Fibroblast of peridontal ligament (primary cell): ENCODE measurements around the gene ZBTB2.
"Not testable (repeated sequence)": the region's sequence is repeated elsewhere in the genome, so short reads cannot be mapped to it uniquely, and the experiment has no call there.

Experiments
- DNase-seq: peaks from one replicate; pipeline ENCODE4 v3.0.0-alpha.2; 2010; ENCODE audit errors: extremely low read depth

ZBTB2 gene

DNA sequence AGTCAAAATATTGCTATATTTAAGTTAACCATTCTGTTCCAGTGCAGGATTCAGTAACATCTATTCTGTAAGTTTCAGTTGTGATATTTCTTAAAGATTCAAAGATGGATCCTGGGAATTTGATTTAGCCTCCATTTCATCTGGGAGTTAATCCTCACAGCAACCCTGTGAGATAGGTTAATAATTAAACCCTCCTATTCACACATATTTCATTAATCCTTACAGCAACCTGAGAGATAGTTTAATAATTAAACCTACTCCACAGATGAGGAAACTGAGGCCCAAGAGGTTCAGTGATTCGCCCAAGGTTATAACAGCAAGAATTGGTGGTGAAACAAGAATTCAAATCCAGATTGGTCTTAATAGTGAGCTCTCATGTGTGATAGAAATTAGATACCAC is 10.9 kb upstream of the ZBTB2 start:
- no peak for DNase-seq

DNA sequence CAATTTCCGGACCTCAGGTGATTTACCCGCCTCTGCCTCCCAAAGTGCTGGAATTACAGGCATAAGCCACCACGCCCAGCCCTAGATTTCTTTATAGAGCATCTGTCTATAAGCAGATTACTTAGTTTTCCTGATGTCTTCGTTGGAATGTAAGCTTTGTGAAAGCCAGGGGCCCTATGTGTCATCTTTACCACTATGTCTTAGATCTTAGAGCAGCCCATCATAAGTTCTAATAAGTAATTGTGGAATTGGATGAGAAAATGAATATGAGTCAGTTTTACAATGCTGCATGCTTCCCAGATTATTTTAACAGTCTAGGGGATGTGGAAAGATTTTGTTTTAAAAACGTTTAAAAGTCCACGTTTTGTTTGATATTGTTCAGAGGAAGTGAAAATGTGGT is 9.1 kb upstream of the ZBTB2 start:
- DNase-seq, result peak; percentile 62

DNA sequence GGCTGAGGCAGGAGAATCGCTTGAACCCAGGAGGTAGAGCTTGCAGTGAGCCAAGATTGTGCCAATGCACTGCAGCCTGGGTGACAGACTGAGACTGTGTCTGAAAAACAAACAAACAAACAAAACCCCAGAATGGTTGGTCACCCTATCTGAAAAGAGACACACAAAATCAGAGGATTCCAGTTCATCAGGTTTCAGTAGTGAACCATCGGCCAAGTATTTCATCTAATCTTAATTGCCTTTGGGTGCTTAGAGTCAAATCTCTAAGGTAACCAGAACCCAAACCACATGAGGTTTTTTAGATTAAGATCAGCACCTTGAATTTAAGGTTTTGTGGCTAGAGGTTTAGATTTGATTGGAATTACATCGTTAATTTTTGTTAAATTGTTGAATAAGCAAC is 8.3 kb upstream of the ZBTB2 start:
- DNase-seq, result no peak

- no peak for DNase-seq
Observed at GRCh38 chr6:151393410-151393809, 2.1 kb upstream of the ZBTB2 start.

GRCh38 chr6:151392427-151392826 is 1.1 kb upstream of the ZBTB2 start:
- no peak for DNase-seq

DNA sequence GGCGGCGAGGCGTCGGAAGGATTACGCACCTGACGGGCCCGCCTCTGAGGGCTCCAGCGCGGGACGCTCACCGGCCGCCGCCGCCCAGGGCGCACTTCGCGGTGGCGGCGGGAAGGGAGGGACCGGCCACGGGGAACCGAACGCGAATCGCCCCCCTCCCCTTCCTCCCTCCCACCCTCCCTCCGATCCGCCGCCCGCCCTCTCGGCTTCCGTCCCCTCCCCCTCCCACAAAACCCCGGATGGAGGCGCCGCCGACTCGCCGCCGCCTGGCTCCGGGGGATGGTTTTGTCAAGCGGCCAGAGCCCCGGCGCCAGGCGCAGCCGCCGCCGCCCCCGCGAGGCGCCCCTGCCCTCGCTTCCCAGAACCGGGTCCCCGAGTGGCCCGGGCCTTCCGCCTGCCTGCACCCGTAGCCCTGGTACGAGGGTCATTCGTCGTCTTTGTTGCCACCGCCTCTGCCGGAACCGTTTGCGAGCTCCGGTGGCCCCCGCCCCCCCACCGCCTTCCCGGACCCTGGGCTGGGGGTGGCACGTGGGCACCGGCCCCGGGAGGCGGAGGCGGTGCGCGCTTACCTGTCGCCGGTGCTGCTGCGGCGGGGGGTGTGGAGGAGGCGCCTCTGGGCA is 398 bp downstream of the ZBTB2 start:
- DNase-seq, result peak; percentile 56

DNA sequence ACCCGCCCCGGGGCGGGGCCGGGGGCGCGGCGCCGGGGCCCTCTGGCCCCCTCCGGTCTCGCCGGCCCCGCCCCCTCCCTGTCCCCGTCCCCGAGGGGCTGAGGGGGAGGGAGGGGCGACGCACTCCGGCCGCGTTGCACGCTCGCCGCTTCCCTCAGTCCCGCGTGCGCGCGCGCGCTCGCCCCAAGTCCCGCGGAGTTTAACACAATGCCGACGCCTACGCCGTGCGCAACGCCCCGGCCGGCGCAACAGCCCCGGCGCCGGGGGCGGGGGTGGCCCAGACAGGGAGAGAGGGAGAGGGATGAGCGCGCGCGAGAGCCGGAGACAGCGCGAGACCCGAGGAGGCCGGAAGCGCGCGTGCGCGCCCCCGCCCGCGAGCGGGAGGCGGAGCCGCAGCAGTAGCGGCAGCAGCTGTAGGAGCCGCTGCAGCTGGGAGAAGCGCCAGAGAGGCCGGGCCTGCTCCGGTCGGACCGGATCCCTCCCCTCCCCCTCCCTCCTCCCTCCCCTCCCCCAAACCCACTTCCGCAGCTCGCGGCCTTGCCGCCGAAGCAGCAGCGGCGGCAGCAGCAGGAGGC is 996 bp downstream of the ZBTB2 start:
- peak; percentile 97 for DNase-seq

DNA sequence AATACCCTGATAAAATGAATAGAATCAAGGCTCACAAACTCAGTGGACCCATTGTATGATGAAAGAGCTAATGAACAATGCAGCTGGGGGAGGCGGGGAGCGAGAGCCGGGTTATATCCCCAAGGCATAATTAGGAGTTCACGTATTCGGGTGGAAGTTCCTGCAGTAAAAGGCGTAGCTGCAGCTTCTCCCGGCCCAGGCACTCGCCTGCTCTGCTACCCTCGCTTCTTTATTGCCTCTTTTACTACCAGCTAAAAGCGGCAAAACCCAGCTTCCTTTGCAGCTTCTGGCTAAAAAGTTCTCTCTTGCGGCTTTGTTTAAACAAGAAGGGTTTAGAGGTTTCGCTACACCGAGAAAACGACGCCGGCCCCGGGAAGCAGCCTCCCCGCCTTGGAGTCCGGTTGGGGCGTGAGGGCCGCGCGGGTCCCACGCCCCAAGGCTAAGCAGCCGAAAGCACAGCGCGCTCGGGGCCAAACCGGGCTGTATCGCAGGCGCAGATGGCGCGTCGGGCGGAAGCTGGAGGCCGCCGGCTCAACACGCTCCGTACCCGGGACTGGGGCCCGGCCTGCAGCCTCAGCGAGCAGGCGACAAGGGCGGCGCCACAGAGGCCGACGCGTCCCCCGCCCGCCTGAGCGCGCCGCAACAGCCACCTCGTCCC is 1.6 kb downstream of the ZBTB2 start:
- DNase-seq, result peak; percentile 77

- no peak for DNase-seq
Observed at GRCh38 chr6:151388997-151389617, 2.3 kb downstream of the ZBTB2 start.

DNA sequence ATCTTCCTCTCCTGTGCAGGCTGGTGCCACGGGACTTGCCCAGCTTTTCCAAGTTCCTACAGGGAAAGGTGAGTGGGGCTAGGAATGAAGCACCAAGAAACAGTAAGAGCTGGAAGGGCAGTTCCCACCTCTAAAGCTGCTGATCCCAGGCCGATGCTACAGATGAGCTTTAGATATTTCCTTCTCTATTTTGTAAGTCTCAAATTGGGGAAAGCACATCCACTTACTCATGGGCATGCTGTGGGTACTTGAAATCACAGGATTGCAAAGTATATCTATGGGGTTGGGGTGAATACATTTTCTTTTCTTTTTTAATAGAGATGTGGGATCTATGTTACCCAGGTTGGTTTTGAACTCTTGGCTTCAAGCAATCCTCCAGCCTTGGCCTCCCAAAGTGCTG is 3.1 kb downstream of the ZBTB2 start:
- DNase-seq, result no peak

- DNase-seq, result peak; percentile 70
Observed at GRCh38 chr6:151387175-151387970, 4.0 kb downstream of the ZBTB2 start.

GRCh38 chr6:151385177-151385576 is 6.2 kb downstream of the ZBTB2 start:
- no peak for DNase-seq

DNA sequence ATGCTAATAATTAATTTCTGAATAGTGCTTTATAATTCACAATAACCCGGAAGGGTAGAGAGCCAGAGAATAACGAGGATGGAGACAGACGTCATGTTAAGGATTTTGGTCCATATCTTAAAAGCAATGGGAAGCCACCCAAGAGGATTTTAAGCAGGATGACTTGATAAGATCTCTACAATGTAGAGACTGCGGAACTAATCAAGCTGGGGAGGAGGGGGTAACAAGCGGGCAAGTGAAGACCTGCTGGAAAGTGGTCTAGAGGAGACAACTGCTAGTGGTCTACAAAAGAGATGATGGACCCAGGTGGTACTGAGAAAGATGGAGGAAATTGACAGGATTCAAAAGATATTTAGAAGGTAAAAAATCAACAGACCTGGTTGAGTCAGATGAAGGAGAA is 7.2 kb downstream of the ZBTB2 start:
- DNase-seq, result no peak

- DNase-seq, result not testable (repeated sequence)
Observed at GRCh38 chr6:151382631-151383030, 8.7 kb downstream of the ZBTB2 start.

- no peak for DNase-seq
Observed at GRCh38 chr6:151381722-151382121, 9.6 kb downstream of the ZBTB2 start.

DNA sequence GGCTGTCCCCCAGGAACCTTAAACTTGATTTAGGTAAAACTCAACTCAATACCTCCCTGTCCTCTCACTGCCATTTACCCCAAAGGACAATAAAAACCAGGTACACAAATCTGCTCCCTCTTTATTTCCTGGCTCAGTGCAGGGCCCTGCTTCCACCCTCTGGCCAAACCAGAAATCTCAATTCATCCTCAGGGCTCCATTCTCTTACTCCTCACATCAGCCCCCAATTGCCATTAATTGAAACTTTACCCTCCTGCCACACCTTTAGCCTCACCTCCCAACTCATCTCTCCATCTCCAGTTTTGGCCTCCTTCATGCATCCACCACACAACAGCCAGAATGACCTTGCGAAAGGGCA is 10.5 kb downstream of the ZBTB2 start:
- no peak for DNase-seq

DNA sequence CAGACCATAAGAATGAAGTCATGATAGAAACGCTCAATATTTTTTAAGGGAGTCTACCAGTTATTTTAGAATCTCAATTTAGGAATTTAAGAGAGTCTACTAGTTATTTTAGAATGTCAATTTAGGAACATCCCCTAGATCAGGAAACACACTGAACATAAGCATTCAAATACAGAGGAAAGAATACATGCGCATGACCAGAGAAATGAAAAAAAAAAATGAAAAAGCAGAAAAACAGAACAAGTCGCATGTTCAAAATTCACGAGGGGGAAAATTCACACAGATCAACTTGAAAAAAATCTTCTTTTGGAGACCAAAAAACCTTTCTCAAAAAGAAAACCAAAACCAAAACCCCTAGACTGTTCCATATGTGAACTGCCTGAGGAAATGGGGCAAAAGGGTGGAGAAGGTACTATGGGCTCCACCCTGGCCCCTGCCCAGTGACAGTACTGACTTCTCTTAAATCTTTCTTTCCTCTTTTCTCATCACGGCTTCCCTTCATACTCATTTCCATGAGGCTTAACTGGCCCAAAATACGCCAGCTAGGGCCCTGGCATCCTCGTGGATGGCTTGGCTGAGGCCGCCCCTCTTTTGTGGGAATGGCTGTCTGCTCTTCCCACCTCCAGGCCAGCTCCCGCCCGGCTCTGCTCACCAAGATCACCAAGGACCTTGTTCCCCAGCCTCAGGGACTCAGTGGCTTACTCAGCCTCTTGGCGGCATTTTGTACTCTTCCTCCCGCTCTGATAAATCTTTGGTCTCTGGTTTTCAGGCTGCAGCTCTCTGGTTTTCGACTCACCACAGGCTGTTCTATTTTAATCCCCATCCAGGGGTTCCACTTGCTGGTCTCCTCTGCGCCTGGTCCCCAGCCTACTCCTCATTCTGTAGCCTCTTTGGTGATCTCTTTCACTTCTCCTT is 11.2 kb downstream of the ZBTB2 start:
- peak; percentile 38 for DNase-seq

- DNase-seq, result no peak
Observed at GRCh38 chr6:151377095-151377494, 14.3 kb downstream of the ZBTB2 start.

- DNase-seq, result no peak
Observed at GRCh38 chr6:151376440-151376839, 14.9 kb downstream of the ZBTB2 start.

- no peak for DNase-seq
Observed at GRCh38 chr6:151375833-151376232, 15.5 kb downstream of the ZBTB2 start.

DNA sequence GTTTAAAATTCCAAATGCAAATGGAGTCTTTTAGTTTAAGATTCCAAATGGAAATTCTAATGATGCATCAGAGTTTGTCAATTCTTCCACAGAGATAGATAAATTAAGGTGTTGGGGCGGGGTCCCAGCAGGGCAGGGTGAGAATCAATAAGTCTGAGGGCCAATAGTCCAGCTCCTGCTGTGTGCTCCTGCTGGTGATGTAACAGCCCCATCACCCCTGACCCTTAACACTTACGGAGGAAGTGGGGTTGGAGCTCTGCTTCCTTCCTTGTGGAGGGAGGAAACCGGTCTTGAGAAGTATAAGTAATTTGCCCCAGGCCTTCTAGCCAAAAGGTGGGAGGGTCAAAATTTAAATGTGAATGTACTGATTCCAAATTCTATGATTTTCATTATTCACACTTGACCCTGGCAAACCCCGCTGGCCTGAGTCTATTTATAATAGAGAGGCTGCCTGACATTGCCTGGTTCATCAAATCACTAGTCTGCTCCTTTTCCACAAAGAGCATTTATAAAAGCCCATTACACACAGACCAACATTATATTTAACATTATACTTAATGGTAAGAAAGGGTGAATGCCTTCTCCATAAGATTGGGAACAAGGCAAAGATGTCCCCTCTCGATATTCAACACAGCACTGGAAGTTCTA is 17.2 kb downstream of the ZBTB2 start:
- no peak for DNase-seq
